Kidney (tissue), 14 donors: ENCODE measurements around the gene BCKDHB. TPM values are rescaled to one million over a fixed set of nuclear protein-coding genes. Genes with fewer than 3 reads are reported as not detected.

Source experiments
- DNase-seq, 5 donors: peaks; one replicate each; pipeline ENCODE4 v3.0.0-alpha.2; 2013 to 2020
- FAIRE-seq: peaks from 2 replicates; lab custom pipeline; 2012; peaks lifted over from hg19 to GRCh38; lab: Jason Lieb, UNC
- H3K27ac ChIP-seq, 2 donors: one replicate each; pipeline ENCODE4 v1.7.0; 2013; ENCODE audit warnings: low read depth in 2 of 2, low read length in 2 of 2, inconsistent platforms in 1 of 2
- H3K27me3 ChIP-seq: one replicate; pipeline ENCODE4 v1.7.1; 2013; ENCODE audit warnings: low read length, inconsistent platforms; ENCODE audit not compliant: control insufficient read depth, insufficient read depth
- H3K36me3 ChIP-seq, 3 donors: one replicate each; pipeline versions ENCODE4 v1.7.0 to v1.7.1; 2013; ENCODE audit warnings: low read length in 3 of 3, control low read depth in 1 of 3, inconsistent platforms in 1 of 3; ENCODE audit not compliant: insufficient read depth in 3 of 3, control insufficient read depth in 2 of 3
- H3K4me1 ChIP-seq, 3 donors: one replicate each; pipeline versions ENCODE4 v1.7.0 to v1.7.1; 2013; ENCODE audit warnings: low read length in 3 of 3, inconsistent platforms in 1 of 3, low read depth in 1 of 3; ENCODE audit not compliant: control insufficient read depth in 2 of 3, insufficient read depth in 2 of 3
- H3K4me3 ChIP-seq, 3 donors: one replicate each; pipeline versions ENCODE4 v1.7.0 to v1.8.1; 2013; ENCODE audit warnings: low read length in 3 of 3, control low read depth in 1 of 3, inconsistent platforms in 1 of 3
- H3K9ac ChIP-seq, 3 donors: one replicate each; pipeline versions ENCODE4 v1.7.0 to v1.7.1; 2013; ENCODE audit warnings: low read length in 3 of 3, control low read depth in 1 of 3, inconsistent platforms in 1 of 3
- H3K9me3 ChIP-seq, 3 donors: one replicate each; pipeline versions ENCODE4 v1.7.0 to v1.7.1; 2013; ENCODE audit warnings: low read length in 3 of 3, control low read depth in 1 of 3, inconsistent platforms in 1 of 3; ENCODE audit not compliant: control insufficient read depth in 2 of 3, insufficient read depth in 1 of 3
- CTCF ChIP-seq: IDR thresholded peaks from 3 replicates; pipeline ENCODE4 v1.5.1; 2012; ENCODE audit warnings: mild to moderate bottlenecking, moderate library complexity, borderline replicate concordance; ENCODE audit not compliant: insufficient read depth; ENCODE audit errors: extremely low read depth
- intact Hi-C: fragments of 100-400 bp; cut with DNase I; formaldehyde crosslinking; loops from one replicate; pipeline ENCODE4 v1.11.1; 2022
- polyA plus RNA-seq: library from polyadenylated mRNA; stranded (reverse); fragments of 350-450 nt; fragmentation: Illumina TruSeq; extraction: RNeasy Lipid Tissue Mini Kit (QIAGEN cat#74804); gene quantifications from one replicate; pipeline ENCODE4 v1.2.3, GENCODE V29; 2014; ENCODE audit warnings: low read depth, low replicate concordance; ENCODE audit not compliant: insufficient read depth
- total RNA-seq: library from RNA; stranded (reverse); fragmentation: NEBNext Ultra II Directional; extraction: Animal tissue kit (Norgen Biotek cat#: 25700); gene quantifications from one replicate; pipeline ENCODE4 v1.2.1, GENCODE V29; 2021
- donor health status: control.
- donor health status: control.
- donor health status: control.
- donor health status: control.
- donor health status: control.
- donor health status: DM: yes; HTN: yes; CAD: no.
- donor health status: Normal renal cell carcinoma (clear cell type).

The BCKDHB gene
- total and polyA plus RNA-seq, 2 donors from 2014 or later, result 21.0 to 22.8 TPM

- Histone ChIP-seq H3K9me3 (no peaks in the 10 kb centered on the region), H3K27me3 (no peaks in the 10 kb centered on the region), H3K27ac (no peak overlapping the region), H3K9ac (no peak overlapping the region), H3K4me1 (no peaks in the 10 kb centered on the region), H3K36me3 (no peaks in the 10 kb centered on the region), H3K4me3 (no peak overlapping the region)
- intact Hi-C loops, result no loop called here
- no peak for DNase-seq
- no peak for TF ChIP-seq CTCF
- FAIRE-seq, result no peak
Observed at GRCh38 chr6:80319196-80319595, 212.7 kb downstream of the BCKDHB start.

- Histone ChIP-seq H3K4me3 (no peak overlapping the region), H3K27ac (no peak overlapping the region), H3K27me3 (no peaks in the 10 kb centered on the region), H3K36me3 (no peaks in the 10 kb centered on the region), H3K9me3 (no peaks in the 10 kb centered on the region), H3K4me1 (no peaks in the 10 kb centered on the region), H3K9ac (no peak overlapping the region)
- TF ChIP-seq CTCF, result no peak
- DNase-seq, result no peak
- intact Hi-C loops, result no loop called here
- no peak for FAIRE-seq
Observed at GRCh38 chr6:80321011-80321410, 214.5 kb downstream of the BCKDHB start.

- Histone ChIP-seq H3K4me3 (no peak overlapping the region), H3K9me3 (no peaks in the 10 kb centered on the region), H3K27me3 (no peaks in the 10 kb centered on the region), H3K4me1 (no peaks in the 10 kb centered on the region), H3K27ac (no peak overlapping the region), H3K36me3 (no peaks in the 10 kb centered on the region), H3K9ac (no peak overlapping the region)
- intact Hi-C loops, result no loop called here
- no peak for TF ChIP-seq CTCF
- FAIRE-seq (no peak), DNase-seq (peak in 1 of 5 donors; percentile 34)
Observed at GRCh38 chr6:80325742-80326141, 219.3 kb downstream of the BCKDHB start.

- TF ChIP-seq CTCF, result no peak
- no peak overlapping the region for H3K27ac ChIP-seq
- no peak overlapping the region for H3K9ac ChIP-seq
- intact Hi-C loops, result no loop called here
- no peak for DNase-seq
- H3K27me3 ChIP-seq, result no peaks in the 10 kb centered on the region
- no peaks in the 10 kb centered on the region for H3K9me3 ChIP-seq
- H3K36me3 ChIP-seq, result no peaks in the 10 kb centered on the region
- H3K4me3 ChIP-seq, result no peak overlapping the region
- H3K4me1 ChIP-seq, result no peaks in the 10 kb centered on the region
- no peak for FAIRE-seq
Observed at GRCh38 chr6:80328652-80329051, 222.2 kb downstream of the BCKDHB start.
